CD4-positive, CD25-positive, alpha-beta regulatory T cell (primary cell): Measurements from ENCODE around the gene SLC6A19. TPM values are rescaled to one million over a fixed set of nuclear protein-coding genes. Genes with fewer than 3 reads are reported as not detected.
A peak's percentile ranks its signal among the peaks of the same experiment; 100 is the strongest.

Experiments used
- ATAC-seq, 2 donors: fragments of 150-1000 bp; cut with Tn5 transposase; one replicate each; pipeline ENCODE4 v1.10.0; 2021; ENCODE audit warnings: low read depth in 2 of 2, moderate number of reproducible peaks in 2 of 2, moderate library complexity in 1 of 2
- DNase-seq, 3 donors: peaks; one replicate each; pipeline versions ENCODE4 v3.0.0 to v3.0.0-alpha.2; 2012 to 2022; ENCODE audit warnings: mixed read lengths in 1 of 3
- H3K27ac ChIP-seq: one replicate; pipeline ENCODE4 v1.7.0; 2013; ENCODE audit warnings: mild to moderate bottlenecking, low read length; ENCODE audit not compliant: insufficient read depth, poor library complexity, severe bottlenecking
- H3K27me3 ChIP-seq: one replicate; pipeline ENCODE4 v1.7.0; 2013; ENCODE audit warnings: low read length; ENCODE audit not compliant: control insufficient read depth, insufficient read depth
- H3K36me3 ChIP-seq: one replicate; pipeline ENCODE4 v1.7.0; 2013; ENCODE audit warnings: mild to moderate bottlenecking, low read length, moderate library complexity; ENCODE audit not compliant: control insufficient read depth, insufficient read depth
- H3K4me1 ChIP-seq: 2 replicates; pipeline ENCODE4 v1.7.0; 2013; ENCODE audit warnings: mild to moderate bottlenecking, low read length; ENCODE audit not compliant: insufficient read depth, control insufficient read depth, poor library complexity, severe bottlenecking
- H3K4me3 ChIP-seq: one replicate; pipeline ENCODE4 v1.7.0; 2013; ENCODE audit warnings: low read depth, mild to moderate bottlenecking, low read length, moderate library complexity
- H3K9me3 ChIP-seq, 2 experiments: 1 replicate in 1 of 2; 2 replicates in 1 of 2; pipeline ENCODE4 v1.7.0; 2013; ENCODE audit warnings: low read length in 2 of 2, mild to moderate bottlenecking in 1 of 2, moderate library complexity in 1 of 2; ENCODE audit not compliant: control insufficient read depth in 2 of 2
- H3K27ac Mint-ChIP-seq, 3 donors: one replicate each; pipeline ENCODE4 v1.8.0; 2020 to 2022; ENCODE audit warnings: mild to moderate bottlenecking in 3 of 3, mixed read lengths in 3 of 3, moderate library complexity in 2 of 3
- H3K27me3 Mint-ChIP-seq: one replicate; pipeline ENCODE4 v1.8.0; 2022; ENCODE audit warnings: mild to moderate bottlenecking, mixed read lengths
- H3K36me3 Mint-ChIP-seq: one replicate; pipeline ENCODE4 v1.8.0; 2020; ENCODE audit warnings: mixed read lengths
- H3K4me1 Mint-ChIP-seq, 4 donors: one replicate each; pipeline ENCODE4 v1.8.0; 2020 to 2022; ENCODE audit warnings: mixed read lengths in 4 of 4, mild to moderate bottlenecking in 1 of 4
- H3K4me3 Mint-ChIP-seq, 4 donors: one replicate each; pipeline ENCODE4 v1.8.0; 2020 to 2022; ENCODE audit warnings: mild to moderate bottlenecking in 4 of 4, mixed read lengths in 4 of 4, moderate library complexity in 3 of 4
- H3K9me3 Mint-ChIP-seq, 7 donors: one replicate each; pipeline ENCODE4 v1.8.0; 2020 to 2022; ENCODE audit warnings: mixed read lengths in 7 of 7, mild to moderate bottlenecking in 3 of 7, moderate library complexity in 2 of 7
- polyA plus RNA-seq, 4 donors: library from polyadenylated mRNA; unstranded; fragments of 300-500 nt; fragmentation: Illumina TruSeq; gene quantifications; one replicate each; pipeline ENCODE4 v1.2.3, GENCODE V29; 2021
- total RNA-seq: library from RNA; stranded (reverse); gene quantifications from one replicate; pipeline ENCODE4 v1.2.3, GENCODE V29; 2022

The SLC6A19 gene
- total RNA-seq (not detected), polyA plus RNA-seq (not detected)

DNA sequence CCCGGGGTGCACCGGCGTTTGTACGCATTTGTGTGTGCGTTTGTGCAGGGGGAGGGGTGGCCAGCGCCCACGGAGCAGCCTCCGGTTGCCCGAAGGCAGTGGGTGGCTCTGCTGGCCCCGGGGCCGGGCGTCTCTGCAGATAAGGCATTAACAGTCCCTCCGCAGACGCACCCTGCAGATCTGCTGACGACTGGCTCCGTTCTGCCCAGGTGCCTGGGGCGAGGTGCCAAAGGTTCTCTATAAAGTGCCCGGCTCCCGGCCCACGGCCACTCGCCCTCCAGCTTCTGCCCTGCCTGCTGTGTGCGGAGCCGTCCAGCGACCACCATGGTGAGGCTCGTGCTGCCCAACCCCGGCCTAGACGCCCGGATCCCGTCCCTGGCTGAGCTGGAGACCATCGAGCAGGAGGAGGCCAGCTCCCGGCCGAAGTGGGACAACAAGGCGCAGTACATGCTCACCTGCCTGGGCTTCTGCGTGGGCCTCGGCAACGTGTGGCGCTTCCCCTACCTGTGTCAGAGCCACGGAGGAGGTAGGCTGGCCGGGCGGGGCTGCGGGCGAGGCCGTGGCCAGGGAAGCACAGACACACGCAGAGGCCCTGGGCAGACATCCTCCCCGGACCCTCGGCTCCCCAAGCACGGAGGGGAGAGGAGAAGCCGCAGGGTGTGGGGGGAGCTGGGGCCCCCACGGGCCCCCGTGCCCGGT is at the start of gene SLC6A19:
SLC6A19 (plus strand) TSS at position 269 of the 699 bp plus-strand sequence; CDS start at position 325, 56 bp downstream.
- H3K27ac ChIP-seq = no peak within 1 kb of the TSS
- DNase-seq (no peak), ATAC-seq (no peak)
- Mint-ChIP-seq H3K4me1 (no peaks in the 10 kb centered on the region), H3K36me3 (no peaks in the 10 kb centered on the region), H3K27ac (no peak within 1 kb of the TSS), H3K9me3 (no peaks in the 10 kb centered on the region), H3K27me3 (no peaks in the 10 kb centered on the region), H3K4me3 (no peak within 1 kb of the TSS)
- no peaks in the 10 kb centered on the region for H3K4me1 ChIP-seq
- no peaks in the 10 kb centered on the region for H3K9me3 ChIP-seq
- H3K36me3 ChIP-seq = no peaks in the 10 kb centered on the region
- no peaks in the 10 kb centered on the region for H3K27me3 ChIP-seq
- H3K4me3 ChIP-seq = no peak within 1 kb of the TSS

DNA sequence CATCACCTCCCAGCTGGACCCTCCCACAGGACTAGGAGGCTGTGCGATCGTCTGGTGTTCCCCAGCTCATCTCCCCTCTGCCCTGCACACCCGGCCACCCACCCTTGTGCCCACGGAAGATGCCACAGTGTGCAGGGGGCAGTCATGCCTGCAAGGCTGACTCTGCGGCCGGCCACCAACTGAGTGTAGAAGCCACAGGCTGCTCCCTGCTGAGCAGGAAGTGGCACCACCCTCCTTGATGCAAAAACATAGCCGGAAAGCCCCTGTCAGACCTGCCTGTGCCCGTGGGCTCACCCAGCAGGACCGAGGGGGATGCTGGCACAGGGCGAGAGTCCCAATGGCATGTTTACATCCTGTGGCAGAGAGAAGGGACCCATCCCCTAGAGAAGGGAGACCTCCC is 49.2 kb upstream of the SLC6A19 start:
- DNase-seq (peak in 1 of 3 donors; percentile 42), ATAC-seq (no peak)
- Histone ChIP-seq H3K4me1 (peaks cover 11% of the 10 kb centered on the region), H3K9me3 (peaks cover 0 to 4% of the 10 kb centered on the region in 2 experiments), H3K36me3 (no peaks in the 10 kb centered on the region), H3K27ac (no peak overlapping the region), H3K4me3 (no peak overlapping the region), H3K27me3 (peaks cover 10% of the 10 kb centered on the region)
- H3K9me3 Mint-ChIP-seq = peaks cover 0 to 3% (median 0%) of the 10 kb centered on the region in 7 donors
- no peaks in the 10 kb centered on the region for H3K36me3 Mint-ChIP-seq
- no peak overlapping the region for H3K4me3 Mint-ChIP-seq
- no peak overlapping the region for H3K27ac Mint-ChIP-seq
- H3K4me1 Mint-ChIP-seq = peaks cover 0 to 17% (median 3%) of the 10 kb centered on the region in 4 donors
- H3K27me3 Mint-ChIP-seq = peaks cover 30% of the 10 kb centered on the region

DNA sequence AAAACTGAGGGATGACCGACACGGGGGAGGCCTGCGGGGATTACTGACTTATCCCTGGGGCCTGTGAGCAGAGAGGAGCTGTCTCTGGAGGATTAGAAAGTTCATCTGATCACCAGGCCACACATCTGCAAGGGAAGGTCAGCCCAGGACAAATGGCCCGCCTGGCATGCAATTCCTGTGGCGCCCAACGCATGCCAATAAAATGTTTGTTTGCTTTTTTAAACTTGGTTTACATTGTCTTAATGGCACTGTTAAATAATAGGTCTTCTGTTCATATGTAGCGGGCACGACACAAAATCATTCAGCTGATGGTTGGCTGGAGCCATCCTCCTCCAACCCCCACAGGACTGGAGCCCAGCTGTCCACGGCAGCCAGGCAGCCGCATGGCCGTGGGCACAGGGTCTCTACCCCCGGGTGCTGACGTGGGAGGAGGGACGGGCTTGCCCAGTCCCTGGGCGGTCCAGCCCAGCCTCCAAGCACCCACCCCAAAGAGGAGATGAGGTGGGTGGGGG is 48.6 kb upstream of the SLC6A19 start:
- ATAC-seq (no peak), DNase-seq (no peak)
- peaks cover 0 to 9% (median 3%) of the 10 kb centered on the region in 7 donors for H3K9me3 Mint-ChIP-seq
- no peak overlapping the region for H3K27ac ChIP-seq
- no peaks in the 10 kb centered on the region for H3K36me3 ChIP-seq
- peaks cover 0 to 4% of the 10 kb centered on the region in 2 experiments for H3K9me3 ChIP-seq
- H3K27me3 Mint-ChIP-seq = peaks cover 37% of the 10 kb centered on the region
- peaks cover 11% of the 10 kb centered on the region for H3K4me1 ChIP-seq
- H3K4me3 Mint-ChIP-seq = no peak overlapping the region
- peaks cover 14% of the 10 kb centered on the region for H3K27me3 ChIP-seq
- peaks cover 0 to 19% (median 3%) of the 10 kb centered on the region in 4 donors for H3K4me1 Mint-ChIP-seq
- no peak overlapping the region for H3K4me3 ChIP-seq
- peaks cover 5% of the 10 kb centered on the region for H3K36me3 Mint-ChIP-seq
- no peak overlapping the region for H3K27ac Mint-ChIP-seq

DNA sequence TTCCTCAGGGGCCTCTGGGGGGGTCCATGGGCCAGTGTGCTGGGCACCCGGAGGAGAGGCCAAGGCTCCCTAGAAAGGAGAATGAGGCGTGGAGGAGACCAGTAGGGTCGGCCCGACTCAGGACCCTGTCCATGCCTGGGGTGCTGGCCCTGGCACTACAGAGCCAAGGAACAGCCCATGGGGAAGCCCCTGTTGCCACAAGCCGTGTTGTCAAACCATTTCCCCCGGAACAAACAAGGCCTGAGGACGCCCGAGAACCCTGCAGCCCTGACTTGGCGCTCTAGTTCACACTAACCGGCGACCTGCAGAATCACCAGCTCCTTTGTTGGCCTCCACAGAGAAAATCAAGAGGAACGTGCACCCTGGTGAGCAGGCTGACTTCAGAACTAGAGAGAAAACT is 48.0 kb upstream of the SLC6A19 start:
- H3K4me1 Mint-ChIP-seq = peaks cover 0 to 19% (median 3%) of the 10 kb centered on the region in 4 donors
- peaks cover 0 to 4% of the 10 kb centered on the region in 2 experiments for H3K9me3 ChIP-seq
- H3K27me3 Mint-ChIP-seq = peaks cover 43% of the 10 kb centered on the region
- H3K36me3 Mint-ChIP-seq = peaks cover 7% of the 10 kb centered on the region
- no peaks in the 10 kb centered on the region for H3K36me3 ChIP-seq
- H3K27me3 ChIP-seq = peaks cover 14% of the 10 kb centered on the region
- no peak overlapping the region for H3K4me3 ChIP-seq
- ATAC-seq = no peak
- H3K27ac ChIP-seq = no peak overlapping the region
- H3K9me3 Mint-ChIP-seq = peaks cover 0 to 11% (median 5%) of the 10 kb centered on the region in 7 donors
- H3K4me3 Mint-ChIP-seq = no peak overlapping the region
- peaks cover 11% of the 10 kb centered on the region for H3K4me1 ChIP-seq
- H3K27ac Mint-ChIP-seq = no peak overlapping the region
- no peak for DNase-seq

DNA sequence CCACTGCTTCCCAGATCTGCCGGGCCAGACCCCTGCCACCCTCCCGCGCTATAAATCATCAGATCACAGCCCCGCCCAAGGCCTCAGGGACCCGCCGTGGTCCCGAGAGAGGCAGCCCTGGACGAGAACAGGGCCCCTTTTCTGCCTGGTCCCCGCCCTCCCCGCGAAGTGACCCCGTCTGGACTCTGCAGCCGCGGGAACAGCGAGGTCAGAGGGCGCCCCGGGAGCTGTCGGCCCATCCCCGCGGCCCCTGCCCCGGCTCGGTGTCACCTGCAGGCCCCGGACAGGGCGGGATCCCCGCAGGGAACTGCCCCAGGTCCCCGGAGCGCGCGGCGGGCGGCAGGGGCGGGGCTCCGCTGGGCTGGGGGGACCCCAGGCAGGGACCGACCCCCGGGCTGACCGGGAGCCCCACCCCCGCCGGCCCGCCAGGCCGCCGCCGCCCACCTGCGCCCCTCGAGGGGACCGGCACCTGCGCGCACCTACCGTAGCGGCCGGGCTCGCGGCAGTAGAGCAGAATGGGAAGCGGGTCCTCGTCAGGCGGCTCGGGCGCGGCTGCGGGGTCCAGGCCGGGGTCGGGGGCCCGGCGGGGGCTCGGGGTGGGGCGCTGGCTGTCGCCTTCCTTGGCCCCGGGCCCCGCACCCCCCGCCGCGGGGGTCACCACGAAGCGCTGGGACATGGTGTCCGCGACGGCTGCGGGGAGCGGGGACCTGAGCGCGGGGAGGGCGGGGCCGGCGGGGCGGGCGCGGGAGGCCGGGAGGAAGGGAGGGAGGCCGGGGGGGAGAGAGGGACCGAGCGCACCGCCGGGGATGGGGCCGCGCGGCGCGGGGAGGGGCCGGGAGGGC is 46.0 kb upstream of the SLC6A19 start:
- H3K27me3 Mint-ChIP-seq = peaks cover 54% of the 10 kb centered on the region
- Histone ChIP-seq H3K4me1 (peaks cover 11% of the 10 kb centered on the region), H3K36me3 (no peaks in the 10 kb centered on the region), H3K27ac (no peak overlapping the region), H3K9me3 (peaks cover 0 to 4% of the 10 kb centered on the region in 2 experiments), H3K27me3 (peaks cover 14% of the 10 kb centered on the region), H3K4me3 (no peak overlapping the region)
- H3K27ac Mint-ChIP-seq = no peak overlapping the region
- H3K9me3 Mint-ChIP-seq = peaks cover 0 to 11% (median 5%) of the 10 kb centered on the region in 7 donors
- ATAC-seq (no peak), DNase-seq (no peak)
- H3K36me3 Mint-ChIP-seq = peaks cover 7% of the 10 kb centered on the region
- peaks cover 0 to 19% (median 3%) of the 10 kb centered on the region in 4 donors for H3K4me1 Mint-ChIP-seq
- H3K4me3 Mint-ChIP-seq = peak overlapping the region in 1 of 4 donors; percentile 48

DNA sequence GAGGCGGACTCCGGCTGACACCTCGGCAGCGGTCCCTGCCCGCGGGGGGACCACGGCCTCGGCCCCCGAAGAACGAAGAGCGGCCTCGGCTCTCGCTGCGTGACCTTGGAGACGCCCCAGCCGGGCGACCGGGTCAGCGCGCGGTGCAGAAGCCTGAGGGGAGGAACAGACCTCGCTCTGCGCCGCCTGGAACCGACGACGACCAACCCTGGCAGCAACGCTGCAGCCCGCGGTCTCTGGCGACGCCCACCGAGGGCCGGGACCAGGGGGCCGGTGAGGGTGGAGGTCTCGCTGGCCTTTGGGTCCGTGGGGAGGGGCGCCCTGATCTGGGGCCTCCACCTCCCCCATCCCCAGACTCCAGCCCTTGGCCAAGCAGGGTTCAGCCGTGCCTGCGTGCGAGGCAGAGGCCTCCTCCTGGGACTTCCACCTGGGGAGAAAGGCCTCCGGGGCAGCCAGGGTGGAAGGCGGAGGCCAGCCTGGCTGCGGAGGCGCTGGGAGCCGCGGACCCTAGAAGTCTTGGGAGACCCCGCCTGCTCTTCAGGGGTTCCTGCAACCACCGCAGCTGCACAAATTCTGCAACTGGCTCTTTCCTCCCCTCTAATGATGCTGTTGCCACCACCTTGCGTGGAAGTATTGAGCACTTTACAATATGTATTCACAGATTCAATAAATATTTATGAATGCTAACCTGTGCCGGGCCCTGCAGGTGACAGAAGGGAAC is 45.2 kb upstream of the SLC6A19 start:
- H3K27me3 Mint-ChIP-seq = peaks cover 54% of the 10 kb centered on the region
- H3K27ac ChIP-seq = no peak overlapping the region
- H3K36me3 ChIP-seq = no peaks in the 10 kb centered on the region
- no peak for ATAC-seq
- H3K27ac Mint-ChIP-seq = no peak overlapping the region
- peaks cover 0 to 11% (median 5%) of the 10 kb centered on the region in 7 donors for H3K9me3 Mint-ChIP-seq
- no peak overlapping the region for H3K4me3 ChIP-seq
- peaks cover 7% of the 10 kb centered on the region for H3K36me3 Mint-ChIP-seq
- no peak for DNase-seq
- peaks cover 0 to 17% (median 3%) of the 10 kb centered on the region in 4 donors for H3K4me1 Mint-ChIP-seq
- peaks cover 14% of the 10 kb centered on the region for H3K27me3 ChIP-seq
- H3K4me1 ChIP-seq = peaks cover 11% of the 10 kb centered on the region
- H3K4me3 Mint-ChIP-seq = no peak overlapping the region
- peaks cover 0 to 4% of the 10 kb centered on the region in 2 experiments for H3K9me3 ChIP-seq

DNA sequence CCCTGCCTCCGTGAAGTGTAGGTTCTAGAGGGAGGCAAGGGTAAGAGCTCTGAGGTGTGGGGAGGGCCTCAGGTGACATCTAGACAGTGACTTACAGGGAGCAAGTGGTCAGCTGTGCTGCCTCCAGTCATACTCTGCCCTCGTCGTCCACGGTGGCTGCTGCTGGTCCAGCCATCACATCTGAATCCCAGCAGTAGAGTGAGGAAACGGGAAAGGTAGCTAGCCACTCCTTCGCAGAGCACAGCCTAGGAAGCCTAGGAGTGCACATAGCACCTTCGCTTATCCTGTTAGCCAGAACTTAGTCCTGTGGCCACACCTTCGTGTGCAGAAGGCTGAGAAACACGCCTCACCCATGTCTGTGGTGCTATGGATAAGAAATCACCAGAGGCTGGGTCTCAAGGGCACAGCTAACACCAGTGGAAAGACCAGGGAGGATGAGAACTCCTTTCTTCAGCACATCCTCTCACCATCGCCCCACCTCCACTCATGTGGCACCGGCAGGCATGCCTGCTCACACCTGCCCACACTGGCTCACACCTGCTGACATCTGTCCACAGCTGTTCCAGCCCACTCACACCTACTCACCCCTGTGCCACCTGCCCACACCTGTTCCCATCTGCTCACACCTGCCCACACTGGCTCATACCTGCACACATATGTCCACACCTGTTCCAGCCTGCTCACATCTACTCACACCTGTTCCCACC is 44.5 kb upstream of the SLC6A19 start:
- Histone ChIP-seq H3K9me3 (peaks cover 0 to 4% of the 10 kb centered on the region in 2 experiments), H3K4me3 (no peak overlapping the region), H3K36me3 (no peaks in the 10 kb centered on the region), H3K27ac (no peak overlapping the region), H3K4me1 (peaks cover 11% of the 10 kb centered on the region), H3K27me3 (peaks cover 14% of the 10 kb centered on the region)
- no peak overlapping the region for H3K27ac Mint-ChIP-seq
- H3K36me3 Mint-ChIP-seq = peaks cover 7% of the 10 kb centered on the region
- DNase-seq (no peak), ATAC-seq (no peak)
- H3K9me3 Mint-ChIP-seq = peaks cover 0 to 11% (median 5%) of the 10 kb centered on the region in 7 donors
- peak overlapping the region in 1 of 4 donors; percentile 22 for H3K4me3 Mint-ChIP-seq
- H3K4me1 Mint-ChIP-seq = peaks cover 0 to 17% (median 3%) of the 10 kb centered on the region in 4 donors
- peaks cover 54% of the 10 kb centered on the region for H3K27me3 Mint-ChIP-seq
